NB4 (cell line): ENCODE results near the gene ANTXR1.

ENCODE experiments used
- DNase-seq: peaks from one replicate; pipeline ENCODE4 v3.0.0; 2010; ENCODE audit warnings: low read depth
- H3K4me3 ChIP-seq: one replicate; pipeline ENCODE4 v1.5.1; 2011; ENCODE audit warnings: mild to moderate bottlenecking, low read depth, low read length, moderate library complexity
- MYC ChIP-seq: IDR thresholded peaks from 2 replicates; pipeline ENCODE4 v1.6.1; 2011; ENCODE audit warnings: low read depth, low read length
- POLR2A ChIP-seq: IDR thresholded peaks from 2 replicates; pipeline ENCODE4 v1.6.1; 2011; ENCODE audit warnings: mild to moderate bottlenecking; ENCODE audit not compliant: insufficient read length; ENCODE audit errors: extremely low read depth
- TF ChIP-seq, protein P1 (sequence below): IDR thresholded peaks from one replicate; pipeline ENCODE4 v1.5.1; 2012; ENCODE audit warnings: low read depth, low read length
- TF ChIP-seq, protein P2 (sequence below): IDR thresholded peaks from 2 replicates; pipeline ENCODE4 v1.6.1; 2011; ENCODE audit warnings: low read depth, low read length

The ANTXR1 gene

DNA sequence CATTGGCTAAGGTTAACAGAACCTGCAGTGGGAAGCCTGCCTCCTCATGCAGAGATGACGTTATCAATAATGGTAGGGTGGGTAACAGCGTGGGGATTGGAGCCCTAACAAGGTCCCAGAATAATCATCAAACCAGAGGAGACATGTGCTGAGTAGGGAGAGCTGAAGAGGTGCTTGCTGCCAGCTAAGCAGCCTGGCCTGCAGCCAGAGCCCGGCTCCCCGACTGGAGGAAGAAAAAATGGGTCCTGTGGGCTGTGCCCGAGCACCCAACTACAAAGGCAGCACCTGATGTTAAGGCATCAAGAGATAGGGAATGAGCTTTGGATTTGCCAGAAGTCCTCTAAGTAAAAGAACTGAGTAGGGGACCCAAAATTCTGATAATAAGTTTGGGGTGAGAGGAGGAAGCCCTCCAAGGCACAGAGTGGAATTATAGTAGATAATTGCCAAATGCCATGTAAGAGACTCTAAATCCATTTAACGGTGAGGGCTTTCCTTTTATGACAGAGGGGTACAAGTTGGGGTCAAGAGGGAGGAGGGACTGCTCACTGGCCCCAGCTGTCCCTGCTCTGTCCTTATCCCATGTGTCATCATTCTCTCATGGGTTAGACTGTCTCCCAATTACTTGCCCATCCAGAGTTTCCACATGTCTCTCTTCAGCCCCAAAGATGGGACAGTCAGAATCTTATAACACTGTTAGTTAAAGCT, 156.1 kb downstream of the ANTXR1 start:
- DNase-seq = no peak
- no peak overlapping the region for H3K4me3 ChIP-seq
- TF ChIP-seq, protein P1, sequence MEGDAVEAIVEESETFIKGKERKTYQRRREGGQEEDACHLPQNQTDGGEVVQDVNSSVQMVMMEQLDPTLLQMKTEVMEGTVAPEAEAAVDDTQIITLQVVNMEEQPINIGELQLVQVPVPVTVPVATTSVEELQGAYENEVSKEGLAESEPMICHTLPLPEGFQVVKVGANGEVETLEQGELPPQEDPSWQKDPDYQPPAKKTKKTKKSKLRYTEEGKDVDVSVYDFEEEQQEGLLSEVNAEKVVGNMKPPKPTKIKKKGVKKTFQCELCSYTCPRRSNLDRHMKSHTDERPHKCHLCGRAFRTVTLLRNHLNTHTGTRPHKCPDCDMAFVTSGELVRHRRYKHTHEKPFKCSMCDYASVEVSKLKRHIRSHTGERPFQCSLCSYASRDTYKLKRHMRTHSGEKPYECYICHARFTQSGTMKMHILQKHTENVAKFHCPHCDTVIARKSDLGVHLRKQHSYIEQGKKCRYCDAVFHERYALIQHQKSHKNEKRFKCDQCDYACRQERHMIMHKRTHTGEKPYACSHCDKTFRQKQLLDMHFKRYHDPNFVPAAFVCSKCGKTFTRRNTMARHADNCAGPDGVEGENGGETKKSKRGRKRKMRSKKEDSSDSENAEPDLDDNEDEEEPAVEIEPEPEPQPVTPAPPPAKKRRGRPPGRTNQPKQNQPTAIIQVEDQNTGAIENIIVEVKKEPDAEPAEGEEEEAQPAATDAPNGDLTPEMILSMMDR = no peak
- no peak for TF ChIP-seq MYC
- TF ChIP-seq, protein P2, sequence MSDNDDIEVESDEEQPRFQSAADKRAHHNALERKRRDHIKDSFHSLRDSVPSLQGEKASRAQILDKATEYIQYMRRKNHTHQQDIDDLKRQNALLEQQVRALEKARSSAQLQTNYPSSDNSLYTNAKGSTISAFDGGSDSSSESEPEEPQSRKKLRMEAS = no peak
- TF ChIP-seq POLR2A = no peak

DNA sequence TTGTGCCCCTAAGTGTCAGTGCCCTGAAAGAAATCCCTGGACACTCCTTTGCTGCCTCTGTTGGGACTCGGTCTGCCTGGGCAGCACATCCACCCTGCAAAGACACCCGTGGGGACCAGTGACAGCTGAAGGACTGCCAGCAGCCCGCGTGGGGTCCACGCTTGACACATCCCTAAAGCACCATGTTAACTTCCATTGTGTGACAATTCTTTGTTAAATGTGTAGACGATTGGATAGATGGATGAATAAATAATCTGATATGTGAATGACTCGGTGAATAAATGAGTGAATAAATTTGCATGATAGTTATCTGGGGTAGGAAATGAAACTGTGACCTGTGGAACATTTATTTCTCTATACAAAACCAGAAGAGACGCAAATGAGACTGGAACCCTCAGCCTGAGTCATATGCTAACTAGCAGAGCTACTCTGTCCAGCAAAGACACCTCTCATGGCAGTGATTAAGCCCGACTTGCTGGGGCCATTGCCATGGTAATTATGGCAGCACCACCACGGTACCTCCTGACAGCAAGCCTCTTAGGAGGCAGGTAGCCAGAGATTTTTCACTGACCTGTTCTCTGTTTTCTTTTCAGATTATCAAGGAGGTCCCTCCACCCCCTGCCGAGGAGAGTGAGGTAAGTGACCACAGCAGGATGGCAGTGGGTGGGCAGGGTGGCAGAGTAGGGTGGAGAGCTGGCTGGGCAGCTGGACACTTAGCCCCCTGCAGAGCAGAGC, 156.8 kb downstream of the ANTXR1 start:
- TF ChIP-seq, protein P2 = no peak
- TF ChIP-seq, protein P1 = no peak
- no peak for TF ChIP-seq POLR2A
- TF ChIP-seq MYC = no peak
- no peak overlapping the region for H3K4me3 ChIP-seq
- no peak for DNase-seq

DNA sequence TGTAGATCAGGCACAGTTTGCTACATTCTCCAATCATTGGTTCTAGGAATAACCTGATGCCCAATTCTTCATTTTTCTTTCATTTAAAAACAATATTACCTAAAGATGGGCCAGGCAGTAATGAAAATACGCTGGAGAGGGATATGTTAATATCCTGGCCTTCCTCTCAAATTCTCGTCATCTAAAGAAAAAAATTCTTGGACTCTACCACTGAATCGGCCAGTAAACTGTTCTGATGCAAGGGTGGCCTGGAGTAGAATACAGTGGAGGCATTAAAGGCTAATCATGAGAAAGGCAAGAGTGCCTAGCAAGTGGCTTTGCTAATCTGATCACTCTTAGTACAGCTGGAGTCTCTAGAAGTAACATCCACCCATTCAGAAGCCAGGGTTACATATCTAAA, 157.7 kb downstream of the ANTXR1 start:
- TF ChIP-seq MYC = no peak
- TF ChIP-seq, protein P1 = no peak
- TF ChIP-seq POLR2A = no peak
- TF ChIP-seq, protein P2 = no peak
- DNase-seq = no peak
- H3K4me3 ChIP-seq = no peak overlapping the region

DNA sequence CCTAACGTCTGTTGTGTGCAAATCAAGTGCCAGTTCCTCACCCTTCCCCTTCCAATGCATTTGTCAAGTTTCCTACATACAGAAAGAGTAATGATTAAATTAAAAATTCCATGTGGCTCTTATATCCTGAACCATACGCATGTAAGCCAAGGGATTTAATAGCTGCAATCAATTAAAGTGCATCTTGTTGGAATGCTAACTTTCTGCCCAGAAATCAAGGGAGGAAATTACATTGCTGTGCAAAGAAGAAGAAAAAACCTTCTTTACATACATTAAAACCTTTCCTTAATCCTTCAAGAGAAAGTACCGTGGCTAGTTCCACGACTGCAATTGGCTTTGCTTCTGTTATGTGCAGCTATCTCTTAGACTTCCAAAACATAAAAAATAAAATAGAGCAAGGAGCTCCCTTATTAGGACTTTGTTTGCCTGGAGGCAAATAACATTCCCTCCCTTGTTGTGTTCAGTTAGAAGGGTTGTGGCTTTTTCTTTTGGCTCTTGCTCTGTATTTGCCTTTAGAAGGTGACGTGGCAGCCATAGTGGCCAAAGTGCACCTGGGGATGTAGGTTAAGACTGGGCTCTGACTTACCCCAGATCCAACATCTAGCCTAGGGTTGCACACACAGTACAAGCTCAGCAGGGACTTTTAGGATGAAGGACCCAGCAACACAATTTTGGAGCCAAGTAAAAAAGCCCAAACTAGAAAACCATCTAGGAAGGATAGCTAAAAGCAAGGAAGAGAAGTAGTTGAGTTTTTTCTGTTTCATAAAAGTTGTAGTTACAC, 158.3 kb downstream of the ANTXR1 start:
- no peak for DNase-seq
- H3K4me3 ChIP-seq = no peak overlapping the region
- TF ChIP-seq POLR2A (no peak), MYC (no peak)
- TF ChIP-seq, protein P1 = no peak
- TF ChIP-seq, protein P2 = no peak

DNA sequence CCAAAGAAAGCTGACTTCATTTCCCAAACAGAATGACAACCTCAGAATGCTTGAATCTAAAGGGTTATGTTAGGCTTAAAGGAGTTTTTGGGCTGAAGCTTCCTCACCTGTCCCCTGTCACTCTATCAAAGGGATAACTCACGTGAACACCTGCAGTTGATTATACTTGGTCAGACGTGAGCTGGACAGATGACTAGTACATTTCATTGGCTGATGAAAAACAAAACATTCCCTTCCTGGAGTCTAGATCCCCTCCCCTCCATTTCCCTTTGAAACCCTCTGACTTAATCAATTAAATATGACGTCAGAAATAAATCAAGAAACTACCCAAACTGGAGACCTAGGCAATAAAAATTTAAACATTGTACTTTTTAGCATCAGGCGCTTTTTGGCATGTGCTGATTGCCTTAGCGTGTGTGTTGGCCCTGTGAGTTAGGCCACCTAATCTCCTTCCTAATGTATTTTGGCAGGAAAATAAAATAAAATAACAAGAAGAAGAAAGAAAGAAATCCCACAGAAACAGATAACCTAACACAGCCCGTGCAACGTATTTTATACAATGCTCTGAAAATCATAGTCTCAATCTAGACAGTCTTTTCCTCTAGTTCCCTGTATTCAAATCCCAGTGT, 159.0 kb downstream of the ANTXR1 start:
- DNase-seq = no peak
- TF ChIP-seq, protein P1 = no peak
- TF ChIP-seq, protein P2 = no peak
- TF ChIP-seq MYC (no peak), POLR2A (no peak)
- no peak overlapping the region for H3K4me3 ChIP-seq
